ENCODE data around the gene MAPK8IP3. TPM values are rescaled to one million over a fixed set of nuclear protein-coding genes. Genes with fewer than 3 reads are reported as not detected.

The MAPK8IP3 gene
- total RNA-seq, 4 donors from 2014 or later = 56.0 to 206 (median 82.1) TPM

GRCh38 chr16:1773703-1774447 is 67.9 kb downstream of the MAPK8IP3 start:
- no peaks in the 10 kb centered on the region for H3K27me3 ChIP-seq
- 3% methylated on average over 14 of the region's 45 CpGs for WGBS
- TF ChIP-seq POLR2A (IDR thresholded peaks at IDR 0.05) (no peak), POLR2AphosphoS5 (IDR thresholded peaks at IDR 0.05) (no peak), EP300 (IDR thresholded peaks at IDR 0.05) (no peak), CTCF (IDR thresholded peaks at IDR 0.05) (no peak)

GRCh38 chr16:1774448-1774780 is 68.4 kb downstream of the MAPK8IP3 start:
- Histone ChIP-seq H3K27ac (no peak overlapping the region), H3K9me3 (no peaks in the 10 kb centered on the region), H3K4me3 (peak overlapping the region; percentile 92), H3K27me3 (no peaks in the 10 kb centered on the region), H3K36me3 (peaks cover 41% of the 10 kb centered on the region), H3K4me1 (peaks cover 44% of the 10 kb centered on the region)
- DNase-seq (ENCODE audit: low spot score in 2 of 2) = no peak
- 82% methylated on average over 2 of the region's 7 CpGs for WGBS
- TF ChIP-seq POLR2A (IDR thresholded peaks at IDR 0.05) = no peak
- no peak for TF ChIP-seq CTCF (IDR thresholded peaks at IDR 0.05)
- no peak for TF ChIP-seq POLR2AphosphoS5 (IDR thresholded peaks at IDR 0.05)

More at GRCh38 chr16:1773703-1774447, 67.9 kb downstream of the MAPK8IP3 start:
- no peaks in the 10 kb centered on the region for H3K9me3 ChIP-seq
- H3K4me1 ChIP-seq = peaks cover 47% of the 10 kb centered on the region
- peaks cover 36% of the 10 kb centered on the region for H3K36me3 ChIP-seq
- H3K27ac ChIP-seq = peak overlapping the region; percentile 94
- peak overlapping the region; percentile 92 for H3K4me3 ChIP-seq
- no peak for DNase-seq (ENCODE audit: low spot score in 2 of 2)

- WGBS = 89% methylated on average over 20 of the region's 30 CpGs
- Histone ChIP-seq H3K27ac (no peak overlapping the region), H3K4me1 (peaks cover 39% of the 10 kb centered on the region), H3K4me3 (no peak overlapping the region), H3K9me3 (no peaks in the 10 kb centered on the region), H3K27me3 (no peaks in the 10 kb centered on the region), H3K36me3 (peaks cover 48% of the 10 kb centered on the region)
- DNase-seq (ENCODE audit: low spot score in 2 of 2) = no peak
- TF ChIP-seq CTCF (IDR thresholded peaks at IDR 0.05) = no peak
- TF ChIP-seq POLR2AphosphoS5 (IDR thresholded peaks at IDR 0.05) = no peak
- no peak for TF ChIP-seq POLR2A (IDR thresholded peaks at IDR 0.05)
- TF ChIP-seq EP300 (IDR thresholded peaks at IDR 0.05) = no peak
Observed at GRCh38 chr16:1775006-1775845, 69.2 kb downstream of the MAPK8IP3 start.

- 78% methylated on average over 13 of the region's 28 CpGs for WGBS
- no peak for DNase-seq (ENCODE audit: low spot score in 2 of 2)
- Histone ChIP-seq H3K4me3 (no peak overlapping the region), H3K27me3 (no peaks in the 10 kb centered on the region), H3K4me1 (peaks cover 37% of the 10 kb centered on the region), H3K9me3 (no peaks in the 10 kb centered on the region), H3K36me3 (peaks cover 50% of the 10 kb centered on the region), H3K27ac (no peak overlapping the region)
- no peak for TF ChIP-seq EP300 (IDR thresholded peaks at IDR 0.05)
- TF ChIP-seq POLR2A (IDR thresholded peaks at IDR 0.05) = no peak
- TF ChIP-seq CTCF (IDR thresholded peaks at IDR 0.05) = no peak
- no peak for TF ChIP-seq POLR2AphosphoS5 (IDR thresholded peaks at IDR 0.05)
Observed at GRCh38 chr16:1775846-1776671, 70.1 kb downstream of the MAPK8IP3 start.

All from suprapubic skin (tissue), 4 donors.